HT-29 (cell line): ENCODE measurements around the gene NATD1. TPM values are rescaled to one million over a fixed set of nuclear protein-coding genes. Genes with fewer than 3 reads are reported as not detected.
A peak's percentile ranks its signal among the peaks of the same experiment; 100 is the strongest.

Experiments
- DNase-seq: peaks from one replicate; pipeline ENCODE4 v3.0.0-alpha.2; 2015; ENCODE audit warnings: low spot score
- total RNA-seq: library from RNA; depleted of rRNA; stranded (reverse); fragments of >200 nt; shearing (Covaris generic); gene quantifications from 2 replicates; pipeline ENCODE4 v1.2.3, GENCODE V29; 2014

NATD1 gene
- total RNA-seq, 1 experiment from 2014 or later = 1.1 TPM

GRCh38 chr17:21275579-21276263 lies 22.5 kb upstream of the NATD1 start:
- DNase-seq = peak; percentile 66

DNA sequence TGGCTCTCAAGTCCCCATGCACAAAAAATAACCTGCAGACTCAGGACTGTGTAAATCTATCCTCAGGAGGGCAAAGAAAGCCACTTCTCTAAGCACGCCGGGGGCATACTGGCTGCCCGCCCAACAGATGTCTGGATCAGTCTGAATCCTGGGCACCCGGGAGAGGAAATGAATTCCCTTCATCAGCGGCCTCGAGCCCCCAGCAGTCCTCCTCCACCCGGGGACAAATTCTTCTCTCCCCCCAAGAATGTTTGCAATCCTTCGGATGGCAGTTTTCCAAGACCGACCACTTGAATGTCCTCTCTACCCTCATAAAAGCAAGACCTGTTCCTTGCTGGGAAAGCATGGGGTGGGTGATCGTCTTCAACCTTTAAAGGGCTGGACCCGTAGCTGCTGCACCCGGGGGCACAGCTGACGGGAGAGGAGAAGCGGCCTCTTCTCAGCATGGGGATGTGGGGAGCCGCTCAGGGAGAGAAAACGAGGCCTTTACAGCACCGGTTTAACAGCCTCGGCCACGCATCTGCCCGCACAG lies 21.9 kb upstream of the NATD1 start:
- DNase-seq = no peak

- DNase-seq = no peak
Measured at GRCh38 chr17:21272881-21273792, 19.9 kb upstream of the NATD1 start.

- no peak for DNase-seq
Measured at GRCh38 chr17:21272250-21272649, 19.0 kb upstream of the NATD1 start.

DNA sequence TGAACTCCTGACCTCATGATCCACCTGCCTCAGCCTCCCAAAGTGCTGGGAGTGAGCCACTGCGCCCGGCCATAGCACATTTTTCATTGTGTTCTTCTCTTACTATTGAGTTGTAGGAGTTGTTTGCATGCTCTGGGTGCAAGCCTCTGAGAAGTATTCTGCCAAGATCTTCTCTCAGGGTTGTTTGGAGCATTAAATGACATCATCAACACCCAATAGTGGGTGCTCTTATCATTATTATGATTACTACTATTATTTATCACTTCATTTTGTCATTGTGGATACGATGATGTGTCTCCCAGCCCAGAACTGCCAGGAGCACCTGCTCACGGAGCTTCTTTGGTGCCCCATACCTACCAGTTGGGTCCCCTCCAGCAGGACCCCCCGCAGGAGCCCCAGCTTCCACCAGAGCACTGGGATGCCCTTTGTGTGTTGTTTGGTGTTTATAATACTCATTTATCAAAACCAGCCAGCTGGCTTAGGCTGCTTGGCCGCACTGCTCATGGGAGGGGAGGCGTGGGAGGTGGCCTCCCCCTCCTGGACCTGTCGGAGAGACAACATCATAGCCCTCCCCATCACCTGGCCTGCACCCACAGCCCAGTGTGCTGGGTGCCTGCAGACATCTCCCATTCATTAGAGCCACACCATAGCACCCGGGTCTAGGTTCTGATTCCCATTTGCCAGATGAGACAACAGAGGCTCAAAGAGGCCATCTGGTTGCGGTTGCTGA lies 18.4 kb upstream of the NATD1 start:
- no peak for DNase-seq

DNA sequence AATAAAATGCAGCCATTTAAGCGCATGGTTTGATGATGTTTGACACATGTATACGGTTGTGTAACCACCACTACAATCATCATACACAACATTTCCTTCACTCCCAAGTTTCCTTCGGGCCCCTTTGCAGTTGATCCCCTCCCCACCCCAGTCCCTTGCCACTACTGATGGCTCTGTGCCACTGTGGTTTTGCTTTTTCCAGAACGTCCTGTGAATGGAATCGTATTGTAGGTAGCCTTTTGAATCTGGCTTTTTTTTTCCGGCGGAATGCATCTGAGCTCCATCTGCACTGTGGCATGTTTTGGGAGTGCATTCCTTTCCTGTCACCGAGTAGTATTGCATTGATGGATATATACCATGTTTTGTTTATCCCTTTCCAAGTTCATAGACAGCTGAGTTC lies 16.2 kb upstream of the NATD1 start:
- DNase-seq = no peak

GRCh38 chr17:21268596-21269188 lies 15.5 kb upstream of the NATD1 start:
- no peak for DNase-seq

GRCh38 chr17:21263376-21263775 lies 10.2 kb upstream of the NATD1 start:
- no peak for DNase-seq

DNA sequence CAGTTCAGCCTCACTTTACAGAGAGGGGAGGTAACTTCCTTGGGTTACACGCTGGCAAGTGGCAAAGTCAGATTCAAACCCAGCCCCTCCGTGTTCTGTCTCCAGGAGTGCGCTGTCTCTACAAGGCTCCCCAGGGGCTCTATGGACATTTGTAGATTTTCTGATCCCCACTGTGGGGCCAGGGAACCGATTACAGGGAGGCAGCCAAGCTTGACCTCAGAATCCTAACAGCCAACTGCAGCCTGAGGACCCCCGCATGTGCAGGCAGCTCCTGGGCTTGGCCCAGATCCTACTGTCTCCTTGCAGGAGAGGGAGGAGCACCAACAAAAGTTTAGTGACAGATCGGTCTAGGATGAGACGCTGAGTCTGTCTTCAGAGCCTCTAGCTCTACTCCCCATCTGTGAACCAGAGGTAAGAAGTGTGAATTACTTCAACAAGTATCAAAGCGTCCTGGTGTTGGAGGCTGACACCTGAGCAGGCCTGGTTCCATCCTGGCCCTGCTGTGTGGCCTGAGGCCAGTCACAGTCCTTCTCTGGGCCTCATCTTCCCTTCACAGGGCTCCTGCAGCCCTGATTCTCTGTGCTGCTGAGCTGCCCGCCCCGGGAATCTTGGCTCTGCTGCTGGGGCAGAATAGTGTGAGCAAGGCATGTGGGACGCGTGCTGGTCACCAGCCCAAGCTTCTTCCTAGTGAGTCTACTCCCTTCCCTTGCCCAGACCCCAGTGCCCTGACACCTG lies 9.2 kb upstream of the NATD1 start:
- no peak for DNase-seq

- DNase-seq = no peak
Measured at GRCh38 chr17:21258593-21258992, 5.4 kb upstream of the NATD1 start.

DNA sequence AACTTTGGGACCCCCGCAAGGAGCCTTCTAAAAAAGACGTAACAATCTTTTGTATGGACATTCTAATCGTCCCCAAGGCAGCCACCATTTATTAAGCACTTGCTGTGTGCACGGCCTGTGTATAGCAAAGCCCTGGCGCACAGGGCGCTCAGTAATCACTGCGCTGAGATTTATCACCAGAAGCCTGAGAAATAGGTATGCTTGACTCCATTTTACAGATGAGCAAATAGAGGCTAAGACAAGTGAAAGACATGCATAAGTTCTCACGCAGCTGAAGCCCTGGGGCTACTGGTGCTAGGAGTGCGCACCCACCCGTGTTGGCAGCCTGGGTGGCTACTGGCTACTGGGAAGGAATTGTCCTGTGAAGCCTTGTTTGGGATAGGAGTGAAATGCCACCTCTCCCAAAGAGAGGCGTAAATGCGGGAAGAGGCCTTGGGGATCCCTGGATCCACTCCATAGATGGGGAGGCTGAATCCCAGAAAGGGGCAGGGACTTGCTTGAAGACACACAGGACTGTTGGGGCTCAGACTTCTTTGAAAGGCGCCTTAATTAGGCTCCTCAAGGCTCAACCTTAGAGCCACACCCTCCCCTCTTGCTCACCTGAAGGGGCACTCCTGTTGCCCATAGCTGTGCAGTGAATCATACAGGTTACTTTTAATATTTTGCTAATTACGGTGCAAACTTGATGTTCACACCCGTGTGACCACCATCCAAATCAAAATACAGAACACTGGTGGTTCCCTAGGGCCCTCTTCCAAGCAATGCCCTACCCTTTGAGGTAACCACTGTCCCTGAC lies 634 bp upstream of the NATD1 start:
- DNase-seq = no peak

DNA sequence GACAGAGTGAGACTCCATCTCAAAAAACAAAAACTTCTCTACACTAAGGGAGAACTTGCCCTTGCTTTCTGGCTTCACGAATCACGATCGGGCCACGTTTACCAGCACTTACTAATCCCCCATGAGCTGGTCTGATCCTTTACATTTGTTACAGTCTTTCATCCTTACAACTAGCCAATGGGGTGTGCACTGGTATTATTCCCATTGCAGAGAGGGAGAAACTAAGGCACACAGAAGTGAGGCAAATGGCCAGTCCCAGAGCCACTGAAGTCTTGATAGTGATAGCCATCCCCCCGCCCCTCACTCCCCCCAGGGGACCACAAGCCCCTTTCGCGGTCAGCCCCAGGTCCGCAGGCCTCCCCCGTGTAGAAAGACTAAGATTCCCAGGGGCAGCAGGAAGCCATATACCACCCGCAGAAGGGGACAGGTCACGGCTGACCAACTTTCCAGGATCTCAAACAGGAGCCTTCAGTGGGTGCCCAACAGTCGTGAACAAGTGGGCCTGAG lies 868 bp downstream of the NATD1 start:
- DNase-seq = no peak

GRCh38 chr17:21251337-21252010 lies 1.7 kb downstream of the NATD1 start:
- no peak for DNase-seq

DNA sequence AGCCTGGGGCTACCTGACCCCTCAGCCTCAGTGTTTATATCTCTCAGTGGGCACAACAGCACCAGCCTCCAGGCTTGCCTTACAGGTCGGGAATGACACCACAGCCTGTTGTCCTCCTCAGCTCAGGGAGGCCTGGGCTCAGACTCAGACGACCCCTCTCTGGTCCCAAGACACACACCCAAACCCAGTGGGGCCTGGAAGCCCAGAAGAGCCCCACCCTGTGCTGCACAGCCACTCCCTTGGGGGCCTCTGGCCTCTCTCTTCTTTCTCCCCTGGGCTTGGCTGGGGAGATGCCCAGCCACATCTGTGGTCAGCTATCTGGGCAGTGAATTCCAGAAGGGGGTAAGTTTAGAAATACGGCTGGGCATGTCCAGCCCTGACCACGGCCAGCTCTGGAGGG lies 2.4 kb downstream of the NATD1 start:
- DNase-seq = no peak

- DNase-seq = no peak
Measured at GRCh38 chr17:21249920-21250703, 3.1 kb downstream of the NATD1 start.

GRCh38 chr17:21249086-21249795 lies 4.0 kb downstream of the NATD1 start:
- DNase-seq = no peak

DNA sequence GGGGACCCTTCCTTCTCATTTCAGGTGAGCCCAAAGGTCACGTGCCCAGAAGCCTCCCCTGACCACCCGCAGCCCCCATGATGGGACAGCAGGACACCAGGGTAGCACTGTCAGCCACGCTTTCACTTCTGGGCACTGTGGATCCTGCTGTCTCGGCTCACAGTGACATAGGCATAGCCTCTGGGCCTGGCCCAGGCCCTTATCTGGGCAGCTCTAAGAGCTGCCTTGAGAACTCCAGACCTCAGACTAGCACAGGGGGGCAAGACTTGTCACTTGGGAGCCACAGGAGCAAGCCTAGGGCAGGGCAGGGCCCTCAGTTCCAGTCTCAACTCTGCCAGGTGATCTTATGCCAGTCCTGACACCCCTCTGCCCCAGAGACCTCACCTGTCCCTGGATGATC lies 4.7 kb downstream of the NATD1 start:
- DNase-seq = no peak
